ELR (cell line): ENCODE results near the gene CKMT1B.
A peak's percentile ranks its signal among the peaks of the same experiment; 100 is the strongest.
"Not testable (repeated sequence)": the region's sequence is repeated elsewhere in the genome, so short reads cannot be mapped to it uniquely, and the experiment has no call there.

Source experiments
- DNase-seq: peaks from one replicate; pipeline ENCODE4 v3.0.0-alpha.2; 2015; ENCODE audit warnings: low read depth

CKMT1B gene

GRCh38 chr15:43593328-43594190 is at the start of gene CKMT1B:
Gene CKMT1B (plus strand): TSS chr15:43594027. CDS start chr15:43594219, 192 bp downstream.
- DNase-seq: not testable (repeated sequence)

GRCh38 chr15:43544266-43544665 is 49.6 kb upstream of the CKMT1B start:
- DNase-seq: peak; percentile 25

- DNase-seq: no peak
These were observed 48.4 kb upstream of the CKMT1B start for GRCh38 chr15:43545426-43545825.

GRCh38 chr15:43547539-43547938 is 46.3 kb upstream of the CKMT1B start:
- DNase-seq: no peak

- peak; percentile 50 for DNase-seq
These were observed 43.1 kb upstream of the CKMT1B start for GRCh38 chr15:43550527-43551363.

GRCh38 chr15:43552256-43552655 is 41.6 kb upstream of the CKMT1B start:
- DNase-seq: no peak

GRCh38 chr15:43552986-43553385 is 40.8 kb upstream of the CKMT1B start:
- no peak for DNase-seq

- not testable (repeated sequence) for DNase-seq
These were observed 31.1 kb upstream of the CKMT1B start for GRCh38 chr15:43562753-43563152.

GRCh38 chr15:43563793-43564192 is 30.0 kb upstream of the CKMT1B start:
- not testable (repeated sequence) for DNase-seq

- DNase-seq: not testable (repeated sequence)
These were observed 27.2 kb upstream of the CKMT1B start for GRCh38 chr15:43566615-43567014.

- DNase-seq: not testable (repeated sequence)
These were observed 19.2 kb upstream of the CKMT1B start for GRCh38 chr15:43574607-43575006.

- DNase-seq: not testable (repeated sequence)
These were observed 3.9 kb upstream of the CKMT1B start, which contains the start of gene PPIP5K1 for GRCh38 chr15:43589778-43590466. Gene PPIP5K1 (minus strand): TSS chr15:43590208. CDS start chr15:43584504, 5,704 bp downstream.

- DNase-seq: not testable (repeated sequence)
These were observed 986 bp upstream of the CKMT1B start for GRCh38 chr15:43592841-43593240.

GRCh38 chr15:43599131-43599530 is 5.3 kb downstream of the CKMT1B start:
- not testable (repeated sequence) for DNase-seq

GRCh38 chr15:43600200-43600599 is 6.4 kb downstream of the CKMT1B start:
- not testable (repeated sequence) for DNase-seq

GRCh38 chr15:43602233-43602632 is 8.4 kb downstream of the CKMT1B start:
- DNase-seq: not testable (repeated sequence)

GRCh38 chr15:43617750-43618149 is 23.9 kb downstream of the CKMT1B start:
- DNase-seq: not testable (repeated sequence)

GRCh38 chr15:43618700-43619099 is 24.9 kb downstream of the CKMT1B start, which contains the start of gene STRC:
Gene STRC (minus strand): TSS chr15:43618800. CDS start chr15:43618722, 78 bp downstream.
- not testable (repeated sequence) for DNase-seq

GRCh38 chr15:43622068-43622799 is 28.4 kb downstream of the CKMT1B start:
- DNase-seq: peak; percentile 30

- DNase-seq: no peak
These were observed 31.3 kb downstream of the CKMT1B start for GRCh38 chr15:43625106-43625505.

- not testable (repeated sequence) for DNase-seq
These were observed 33.1 kb downstream of the CKMT1B start for GRCh38 chr15:43626937-43627336.
